PC-9 (cell line): ENCODE data around the gene CCL4. TPM values are rescaled to one million over a fixed set of nuclear protein-coding genes. Genes with fewer than 3 reads are reported as not detected.
"Not testable (repeated sequence)": the region's sequence is repeated elsewhere in the genome, so short reads cannot be mapped to it uniquely, and the experiment has no call there.

Source experiments
- BruUV-seq: library from RNA; stranded (reverse); fragments of 400-500 nt; replicated peaks from 2 replicates; lab custom pipeline; 2021; lab: Mats Ljungman, UMichigan
- CTCF ChIA-PET: fragments of 300-600 bp; sonication (Branson Sonifier 250); formaldehyde crosslinking; loops from one replicate; lab custom pipeline; 2022; ENCODE audit warnings: antibody characterized with exemption; lab: Charles Lee
- POLR2A ChIA-PET: fragments of 300-600 bp; sonication (Branson Sonifier 250); formaldehyde crosslinking; loops from one replicate; lab custom pipeline; 2022; ENCODE audit warnings: antibody characterized with exemption; ENCODE audit not compliant: unreplicated experiment; lab: Charles Lee
- DNase-seq, 2 experiments: peaks; one replicate each; pipeline versions ENCODE4 v3.0.0 to v3.0.0-alpha.2; 2015 to 2022; ENCODE audit warnings: mixed read lengths in 1 of 2
- H2AFZ ChIP-seq: fragments of 200-600 bp; sonication (generic); 2 replicates; pipeline ENCODE4 v1.8.1; 2017; ENCODE audit warnings: antibody characterized with exemption
- H3F3A ChIP-seq: fragments of 200-600 bp; sonication (generic); 2 replicates; pipeline ENCODE4 v1.8.1; 2017; ENCODE audit warnings: antibody characterized with exemption, mild to moderate bottlenecking, low read depth; ENCODE audit not compliant: insufficient read depth
- H3K27ac ChIP-seq: fragments of 200-600 bp; sonication (generic); 2 replicates; pipeline ENCODE4 v1.6.1; 2016; ENCODE audit warnings: mixed run types
- H3K27me3 ChIP-seq: fragments of 200-600 bp; sonication (generic); 2 replicates; pipeline ENCODE4 v1.6.1; 2016; ENCODE audit warnings: low read depth, mixed run types; ENCODE audit not compliant: insufficient read depth
- H3K36me3 ChIP-seq: fragments of 200-600 bp; sonication (generic); 2 replicates; pipeline ENCODE4 v1.6.1; 2016; ENCODE audit warnings: low read depth, mixed run types
- H3K4me1 ChIP-seq: fragments of 200-600 bp; sonication (generic); replicated peaks from 2 replicates; pipeline ENCODE4 v1.6.1; 2016; ENCODE audit warnings: mixed run types; ENCODE audit not compliant: insufficient read depth
- H3K4me2 ChIP-seq: fragments of 200-600 bp; sonication (generic); 2 replicates; pipeline ENCODE4 v1.6.1; 2017; ENCODE audit warnings: mixed run types
- H3K4me3 ChIP-seq: fragments of 200-600 bp; sonication (generic); 2 replicates; pipeline ENCODE4 v1.6.1; 2016; ENCODE audit warnings: mixed run types
- H3K79me2 ChIP-seq: fragments of 200-600 bp; sonication (generic); 2 replicates; pipeline ENCODE4 v1.6.1; 2017; ENCODE audit warnings: low read depth, mixed run types
- H3K9me2 ChIP-seq: fragments of 200-600 bp; sonication (generic); 2 replicates; pipeline ENCODE4 v1.8.1; 2017; ENCODE audit warnings: mild to moderate bottlenecking; ENCODE audit not compliant: insufficient read depth
- H3K9me3 ChIP-seq: fragments of 200-600 bp; sonication (generic); 2 replicates; pipeline ENCODE4 v1.8.1; 2016; ENCODE audit warnings: low read depth; ENCODE audit not compliant: insufficient read depth
- H4K20me1 ChIP-seq: fragments of 200-600 bp; sonication (generic); 2 replicates; pipeline ENCODE4 v1.8.1; 2017; ENCODE audit not compliant: insufficient read depth
- CTCF ChIP-seq: fragments of 200-600 bp; sonication (generic); conservative IDR thresholded peaks from 2 replicates; pipeline ENCODE4 v1.6.1; 2017; ENCODE audit warnings: mixed run types, antibody characterized with exemption, mild to moderate bottlenecking, moderate library complexity
- EZH2 ChIP-seq: fragments of 200-600 bp; sonication (generic); IDR thresholded peaks from 2 replicates; pipeline ENCODE4 v1.8.0; 2017; ENCODE audit warnings: antibody characterized with exemption, low read depth
- intact Hi-C: fragments of 100-400 bp; cut with micrococcal nuclease; formaldehyde crosslinking; loops from one replicate; pipeline ENCODE4 v1.10.0; 2022; ENCODE audit not compliant: unreplicated experiment
- total RNA-seq: library from RNA; stranded (reverse); gene quantifications from 2 replicates; pipeline ENCODE4 v1.2.3, GENCODE V29; 2021

CCL4 gene
- total RNA-seq, 1 experiment from 2014 or later: not detected

GRCh38 chr17:36107660-36108059 lies 4.0 kb downstream of the CCL4 start:
- POLR2A ChIA-PET: no interaction called here
- no TSS peak for BruUV-seq
- H3K27ac ChIP-seq: no peak overlapping the region

GRCh38 chr17:36108265-36108664 lies 4.6 kb downstream of the CCL4 start:
- intact Hi-C loops: not testable (repeated sequence)

More at GRCh38 chr17:36107660-36108059, 4.0 kb downstream of the CCL4 start:
- Histone ChIP-seq H2AFZ (no peak overlapping the region), H3K4me2 (no peak overlapping the region), H3K79me2 (no peaks in the 10 kb centered on the region), H3K36me3 (no peaks in the 10 kb centered on the region), H3K9me2 (no peaks in the 10 kb centered on the region), H3K9me3 (no peaks in the 10 kb centered on the region), H3K4me1 (no peaks in the 10 kb centered on the region), H3K4me3 (no peak overlapping the region), H3K27me3 (peaks cover 51% of the 10 kb centered on the region; the same call in 1 of the 2 replicates), H4K20me1 (no peaks in the 10 kb centered on the region), H3F3A (no peaks in the 10 kb centered on the region)
- intact Hi-C loops: no loop called here
- CTCF ChIA-PET: no interaction called here
- no peak for DNase-seq
- TF ChIP-seq EZH2 (no peak), CTCF (no peak)

GRCh38 chr17:36111068-36111490 lies 7.5 kb downstream of the CCL4 start:
- CTCF ChIA-PET: no interaction called here
- TF ChIP-seq CTCF: no peak
- TF ChIP-seq EZH2: no peak
- H3K9me2 ChIP-seq: no peaks in the 10 kb centered on the region
- H2AFZ ChIP-seq: no peak overlapping the region
- no peaks in the 10 kb centered on the region for H4K20me1 ChIP-seq
- DNase-seq: no peak
- H3K27ac ChIP-seq: no peak overlapping the region
- H3K27me3 ChIP-seq: peaks cover 40% of the 10 kb centered on the region; the same call in 1 of the 2 replicates
- no TSS peak for BruUV-seq
- no peak overlapping the region for H3K4me2 ChIP-seq
- POLR2A ChIA-PET: no interaction called here
- intact Hi-C loops: no loop called here
- H3K4me3 ChIP-seq: no peak overlapping the region
- H3F3A ChIP-seq: no peaks in the 10 kb centered on the region
- H3K36me3 ChIP-seq: no peaks in the 10 kb centered on the region
- no peaks in the 10 kb centered on the region for H3K79me2 ChIP-seq
- no peaks in the 10 kb centered on the region for H3K4me1 ChIP-seq
- no peaks in the 10 kb centered on the region for H3K9me3 ChIP-seq

More at GRCh38 chr17:36108265-36108664, 4.6 kb downstream of the CCL4 start:
- BruUV-seq, CTCF ChIA-PET, H4K20me1 ChIP-seq, H3K9me3 ChIP-seq, H3K4me2 ChIP-seq, H2AFZ ChIP-seq, H3F3A ChIP-seq, H3K79me2 ChIP-seq, H3K27ac ChIP-seq, POLR2A ChIA-PET, H3K36me3 ChIP-seq, DNase-seq, H3K9me2 ChIP-seq, H3K4me1 ChIP-seq, H3K4me3 ChIP-seq: not testable (repeated sequence)
- H3K27me3 ChIP-seq: peaks cover 51% of the 10 kb centered on the region; the same call in 1 of the 2 replicates

GRCh38 chr17:36112572-36112971 lies 8.9 kb downstream of the CCL4 start:
- ChIA-PET CTCF (no interaction called here), POLR2A (no interaction called here)
- no peak overlapping the region for H3K4me3 ChIP-seq
- no peaks in the 10 kb centered on the region for H3K9me3 ChIP-seq
- TF ChIP-seq CTCF: no peak
- no peak for TF ChIP-seq EZH2
- H3K4me1 ChIP-seq: no peaks in the 10 kb centered on the region
- H3K9me2 ChIP-seq: no peaks in the 10 kb centered on the region
- no peak for DNase-seq
- no peaks in the 10 kb centered on the region for H3K79me2 ChIP-seq
- no peak overlapping the region for H2AFZ ChIP-seq
- no peaks in the 10 kb centered on the region for H3F3A ChIP-seq
- no peaks in the 10 kb centered on the region for H3K36me3 ChIP-seq
- intact Hi-C loops: no loop called here
- H3K27me3 ChIP-seq: peaks cover 26% of the 10 kb centered on the region; the same call in 1 of the 2 replicates
- no TSS peak for BruUV-seq
- no peaks in the 10 kb centered on the region for H4K20me1 ChIP-seq
- no peak overlapping the region for H3K27ac ChIP-seq
- H3K4me2 ChIP-seq: no peak overlapping the region

GRCh38 chr17:36113131-36113530 lies 9.5 kb downstream of the CCL4 start:
- BruUV-seq, H4K20me1 ChIP-seq, CTCF ChIA-PET, H3K9me3 ChIP-seq, DNase-seq, H3K4me1 ChIP-seq, H2AFZ ChIP-seq, H3F3A ChIP-seq, POLR2A ChIA-PET, H3K4me3 ChIP-seq, intact Hi-C loops, H3K4me2 ChIP-seq, H3K9me2 ChIP-seq, H3K79me2 ChIP-seq, H3K27ac ChIP-seq, H3K36me3 ChIP-seq: not testable (repeated sequence)
- peaks cover 22% of the 10 kb centered on the region; the same call in 1 of the 2 replicates for H3K27me3 ChIP-seq
